Measurements from ENCODE around the gene KIF21B.

The KIF21B gene

DNA sequence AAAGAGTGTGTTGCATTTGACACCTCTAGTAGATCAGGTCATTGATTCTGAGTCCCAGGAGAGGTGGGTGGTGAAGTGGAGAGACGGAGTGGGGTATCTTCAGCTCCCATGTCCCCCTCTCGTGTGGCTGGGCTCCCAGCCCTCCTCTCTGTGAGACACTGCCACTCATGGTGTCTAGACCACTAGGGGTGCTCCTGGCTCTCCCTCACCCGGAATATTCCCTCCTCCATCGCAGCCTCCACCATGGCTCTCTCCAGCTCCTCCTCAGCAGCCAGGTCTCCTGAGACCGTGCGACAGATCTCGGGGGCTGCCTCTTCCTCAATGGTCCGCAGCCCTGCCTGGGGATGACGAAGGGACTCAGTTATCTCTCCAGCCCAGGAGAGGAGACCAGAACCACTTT lies 20.6 kb upstream of the KIF21B start:
- FAIRE-seq: no peak

DNA sequence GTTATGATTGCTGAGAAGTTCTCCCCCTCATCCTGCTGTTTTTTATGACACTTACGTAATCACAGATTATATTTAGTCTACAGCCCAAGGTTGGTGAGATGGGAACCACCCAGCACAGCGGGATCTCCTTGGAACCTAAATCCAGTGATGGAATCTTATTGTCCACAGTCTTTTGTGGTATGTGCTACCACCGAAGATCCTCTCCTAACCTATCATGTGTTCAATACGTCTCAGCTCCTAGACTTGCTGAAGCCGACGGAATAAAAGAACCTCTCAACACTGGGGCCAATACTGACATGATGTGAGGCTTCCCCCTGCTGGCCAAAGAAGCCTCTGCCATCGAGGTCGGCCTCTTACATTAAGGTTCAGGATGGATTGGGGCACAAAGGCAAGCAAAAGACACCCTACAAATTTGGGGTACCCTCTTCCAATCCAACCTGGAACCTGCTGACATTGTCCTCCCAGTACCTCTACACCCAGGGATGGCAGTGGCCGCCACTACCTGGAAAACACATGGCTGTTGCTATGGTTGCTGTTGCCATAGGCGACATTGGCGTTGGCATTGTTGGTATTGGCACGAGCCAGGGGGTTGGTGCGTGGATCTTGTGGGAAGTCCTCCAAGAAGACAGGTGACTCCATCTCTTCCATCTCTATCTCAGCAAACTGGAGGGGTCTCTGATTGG lies 19.4 kb upstream of the KIF21B start:
- peak; percentile 88 for FAIRE-seq

DNA sequence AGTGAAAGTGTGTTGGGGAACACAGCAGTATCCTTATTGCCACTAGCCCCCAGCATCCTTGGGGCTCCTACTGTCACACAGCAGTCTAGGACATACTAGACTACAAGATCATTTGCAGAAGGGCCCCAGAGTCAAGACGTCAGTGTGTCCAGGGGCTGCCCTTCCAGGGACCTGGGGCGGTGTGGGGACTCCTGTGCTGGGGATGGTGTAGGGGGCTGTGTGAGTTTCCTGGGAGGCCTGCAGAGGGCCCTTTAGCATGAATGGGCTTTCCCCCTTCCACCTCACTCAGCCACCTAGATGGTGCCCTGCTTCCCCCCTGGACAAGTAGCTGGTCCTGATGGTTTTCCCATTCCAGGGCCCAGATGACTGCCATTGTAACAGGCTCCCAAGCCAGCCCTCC lies 17.5 kb upstream of the KIF21B start:
- FAIRE-seq: no peak

DNA sequence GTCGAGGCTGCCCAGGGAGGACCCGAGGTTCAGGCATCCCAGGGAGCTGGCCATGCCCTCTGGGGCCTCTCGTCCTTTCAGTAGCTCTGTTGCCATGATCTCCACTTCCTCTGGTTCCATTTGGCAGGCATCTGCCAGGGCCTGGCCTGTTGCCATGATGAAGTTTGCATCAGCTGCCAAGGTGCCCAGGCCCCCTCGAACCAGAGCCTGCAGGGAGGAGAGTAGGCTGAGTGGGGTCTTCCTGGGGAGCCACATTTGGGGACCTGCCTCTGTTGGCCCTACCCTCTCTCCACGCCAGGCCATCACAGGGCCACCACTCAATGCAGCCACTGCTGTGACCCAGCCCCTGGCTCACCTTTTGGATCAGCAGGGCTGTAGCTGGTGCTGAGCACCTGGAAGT lies 16.4 kb upstream of the KIF21B start:
- no peak for FAIRE-seq

DNA sequence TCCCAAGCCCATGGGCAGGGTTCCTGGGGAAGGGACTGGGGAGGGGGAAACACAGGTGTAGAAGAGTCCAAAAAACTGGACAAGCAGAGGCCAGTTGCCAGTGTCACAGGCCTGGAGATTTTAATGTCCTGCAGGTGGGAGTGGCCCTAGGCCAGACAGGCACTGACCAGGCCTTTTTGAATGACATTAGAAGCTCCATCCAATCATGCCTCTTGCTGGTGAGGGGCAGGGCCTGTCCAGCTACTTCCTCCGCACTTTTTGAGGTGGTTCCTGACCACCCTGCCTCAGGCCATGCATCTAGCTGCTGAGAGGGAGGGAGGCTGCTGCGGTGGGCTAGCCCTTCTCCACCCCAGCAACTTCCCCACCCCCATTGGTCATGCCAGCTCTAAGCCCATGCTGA lies 15.9 kb upstream of the KIF21B start:
- no peak for FAIRE-seq

DNA sequence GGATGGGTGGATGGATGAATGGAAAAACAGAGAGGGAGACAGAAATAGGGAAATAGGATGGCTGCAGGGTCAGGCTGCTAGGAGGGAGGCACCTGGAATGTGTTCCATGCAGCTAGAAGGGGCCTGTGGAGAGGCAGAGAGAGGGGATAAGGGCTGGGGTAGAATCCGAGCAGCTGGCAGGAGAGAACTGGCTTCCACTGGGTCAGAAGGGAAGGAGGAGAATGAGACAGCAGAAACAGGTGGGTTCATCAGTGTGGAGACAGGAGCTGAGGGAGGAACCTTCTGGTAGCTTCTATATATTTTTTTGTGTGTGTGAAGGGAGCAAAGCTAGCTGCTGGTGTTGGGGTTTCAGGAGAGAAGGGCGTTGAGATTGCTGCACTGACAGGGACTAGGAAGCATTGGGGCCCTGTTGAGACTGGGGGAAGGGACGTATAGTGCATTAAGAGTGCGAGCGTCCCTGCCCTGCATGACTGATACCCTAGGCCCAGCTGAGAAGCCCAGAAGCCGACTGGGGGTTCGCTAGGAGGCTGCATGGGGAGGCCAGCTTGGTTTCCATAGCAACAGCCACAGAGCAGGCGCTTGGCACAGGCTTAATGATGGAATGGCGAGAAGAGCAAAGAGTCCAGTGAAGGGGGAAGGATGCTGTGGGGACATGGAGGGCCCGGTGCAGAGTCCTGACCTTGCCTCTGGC lies 14.8 kb upstream of the KIF21B start:
- no peak for FAIRE-seq

DNA sequence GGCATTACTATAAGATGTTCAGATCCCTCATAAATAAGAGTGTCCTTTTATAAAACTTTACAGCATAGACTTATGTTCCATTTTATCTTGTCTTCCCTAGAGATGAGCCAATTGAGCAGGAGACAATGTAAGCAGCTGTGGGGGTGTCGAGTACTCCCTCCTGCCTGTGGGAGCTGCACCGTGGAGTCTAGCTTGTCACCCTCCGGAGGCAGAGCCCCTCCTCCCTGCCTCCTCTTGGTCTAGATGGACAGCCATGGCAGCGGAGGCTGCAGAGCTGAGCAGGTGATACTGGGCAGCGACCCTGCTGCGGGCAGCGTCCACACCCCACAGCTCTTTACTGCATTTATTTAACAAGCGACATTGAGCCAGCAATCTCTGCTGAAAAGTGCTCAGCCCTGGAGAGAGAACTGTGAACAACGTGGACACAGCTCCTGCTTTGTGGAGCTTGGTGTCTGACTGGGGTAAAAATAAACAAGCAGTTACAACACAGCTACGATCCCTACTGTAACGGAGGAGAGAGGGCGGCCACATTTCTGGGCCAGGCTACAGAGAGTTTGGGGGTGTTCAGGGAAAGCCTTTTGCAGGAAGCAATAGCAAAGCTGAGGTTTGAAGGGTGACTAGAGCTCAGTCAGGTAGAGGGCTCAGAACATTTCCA lies 12.8 kb upstream of the KIF21B start:
- FAIRE-seq: no peak

DNA sequence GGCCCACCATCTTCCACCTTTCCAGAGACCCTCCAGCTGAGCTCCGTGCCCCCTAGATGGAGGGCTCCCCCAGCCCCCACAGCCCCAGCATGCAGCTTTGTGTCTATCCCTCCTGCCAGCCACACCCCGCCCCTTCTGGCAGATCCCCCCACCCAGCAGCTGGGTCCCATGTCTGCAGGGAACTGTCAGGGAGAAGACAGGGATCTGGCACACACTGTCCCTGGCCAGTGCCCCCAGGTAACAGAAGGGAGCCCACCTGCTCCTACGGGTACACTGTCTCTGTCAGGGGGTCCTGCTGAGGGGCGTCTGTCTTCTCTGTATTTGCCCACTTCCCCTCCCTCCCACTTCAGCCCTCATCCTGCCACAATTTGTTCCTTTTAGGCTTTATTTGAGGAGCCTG lies 11.2 kb upstream of the KIF21B start:
- no peak for FAIRE-seq

DNA sequence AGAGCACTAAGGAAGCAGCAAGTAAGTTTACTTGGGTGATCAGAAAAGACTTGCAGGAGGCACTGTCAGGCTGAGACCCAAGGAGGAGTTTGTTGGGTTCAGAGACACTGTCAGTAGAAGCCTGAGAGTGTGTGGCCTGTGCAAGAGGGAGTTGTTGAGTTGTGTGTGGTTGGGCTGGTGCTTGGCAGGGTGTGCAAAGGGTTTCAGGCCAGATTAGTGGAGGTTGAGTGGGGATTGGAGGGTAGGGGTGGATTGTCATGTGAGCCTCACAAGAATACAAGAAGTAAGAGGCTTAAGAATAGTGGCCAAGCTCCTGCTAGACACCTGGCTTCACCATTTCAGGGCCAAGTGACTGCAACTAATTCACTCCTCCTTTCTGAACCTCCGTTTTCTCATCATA lies 8.9 kb upstream of the KIF21B start:
- FAIRE-seq: no peak

DNA sequence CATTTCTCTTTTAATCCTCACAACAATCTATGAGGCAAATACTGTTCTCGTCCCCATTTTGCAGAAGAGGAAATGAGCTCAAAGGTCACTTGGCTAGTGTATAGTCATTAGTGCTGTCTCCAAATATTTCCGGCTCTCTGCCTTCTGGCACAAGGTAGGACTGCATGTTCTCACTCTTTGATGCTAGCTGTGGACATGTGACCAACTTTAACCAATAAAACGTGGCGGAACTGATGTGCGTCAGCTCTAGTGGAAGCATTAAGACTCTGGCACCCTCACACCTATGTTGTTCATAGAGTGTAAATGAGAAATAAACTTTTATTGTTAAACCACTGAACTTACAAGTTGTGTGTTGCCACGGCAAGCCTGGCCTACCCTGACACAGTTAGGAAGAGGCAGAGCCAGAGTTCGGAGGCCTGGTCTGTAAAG lies 5.0 kb upstream of the KIF21B start:
- no peak for FAIRE-seq

DNA sequence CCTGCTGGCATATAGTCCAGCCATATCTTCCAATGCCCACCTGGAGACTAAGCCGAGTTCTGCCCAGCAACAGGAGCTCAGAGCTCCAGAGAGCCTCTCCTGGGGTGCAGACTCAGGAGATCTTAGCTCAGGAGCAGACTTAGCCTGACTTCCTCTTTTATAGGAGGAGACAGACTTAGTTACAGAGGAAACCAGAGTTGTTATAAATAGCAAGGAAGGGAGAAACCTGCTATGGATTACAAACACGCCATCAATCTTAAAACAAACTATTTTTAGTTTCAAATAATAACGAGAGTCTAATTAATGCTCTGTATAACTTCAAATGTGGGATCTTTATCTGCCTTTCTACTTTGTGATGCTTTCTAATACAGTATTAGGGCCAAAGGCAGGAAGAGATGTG lies 3.3 kb upstream of the KIF21B start:
- no peak for FAIRE-seq

DNA sequence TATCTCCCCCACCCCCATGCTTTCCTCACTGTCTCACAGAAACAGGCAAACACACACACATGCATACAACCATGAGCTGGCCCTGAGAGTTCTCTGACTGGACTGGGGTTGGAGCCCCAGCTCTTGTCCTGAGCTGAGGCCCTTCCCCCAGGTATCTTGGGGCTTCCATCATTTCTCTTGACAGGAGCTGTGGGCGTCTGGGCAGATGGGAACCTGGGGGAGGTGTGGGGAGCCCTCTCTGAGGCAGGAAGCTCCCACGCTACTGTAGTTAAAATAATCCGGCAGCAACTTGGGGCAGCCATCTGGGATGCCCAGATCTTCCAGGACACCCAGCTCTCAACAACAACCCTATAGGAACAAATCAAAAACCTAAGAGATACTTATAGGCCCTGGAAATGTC lies 2.7 kb upstream of the KIF21B start:
- FAIRE-seq: no peak

DNA sequence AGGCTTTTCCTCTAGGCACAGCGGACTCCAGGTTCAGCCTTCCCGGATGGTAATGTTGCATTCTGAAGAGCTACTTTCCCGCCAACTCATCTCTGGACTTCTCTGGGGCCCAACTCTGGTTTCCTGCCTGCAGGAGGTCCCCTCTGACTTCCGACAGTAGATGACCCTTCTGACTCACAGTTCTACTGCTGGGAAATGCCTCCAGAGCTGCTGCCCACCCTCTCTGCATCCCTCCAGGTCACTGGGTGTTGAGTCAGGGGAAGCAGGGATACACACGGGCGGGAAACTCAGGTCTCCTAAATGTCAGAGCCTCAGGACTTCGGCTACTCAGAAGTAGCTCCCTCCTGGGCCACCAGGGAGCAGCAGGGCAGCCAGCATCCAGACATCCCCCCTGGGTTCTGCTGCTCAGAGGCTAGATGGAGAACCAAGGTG lies 2.1 kb upstream of the KIF21B start:
- no peak for FAIRE-seq

DNA sequence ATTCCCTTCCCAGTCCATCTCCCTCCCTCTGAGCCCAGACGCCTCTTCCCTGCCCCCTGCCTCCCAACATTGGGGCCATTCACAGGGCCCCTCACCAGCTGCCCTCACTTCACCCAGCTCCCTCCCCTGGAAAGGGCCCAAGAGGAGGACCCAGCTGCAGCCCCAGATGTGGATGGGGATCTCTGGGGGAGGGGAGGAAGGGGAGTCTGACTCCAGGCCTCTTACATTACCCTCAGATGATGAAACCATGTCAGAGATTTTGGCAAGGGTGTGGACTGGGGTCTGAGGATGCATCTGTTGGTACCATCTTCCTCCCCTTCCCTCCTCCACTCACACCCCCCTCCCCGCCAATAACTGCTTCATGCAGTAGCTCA lies 1.1 kb upstream of the KIF21B start:
- FAIRE-seq: no peak

DNA sequence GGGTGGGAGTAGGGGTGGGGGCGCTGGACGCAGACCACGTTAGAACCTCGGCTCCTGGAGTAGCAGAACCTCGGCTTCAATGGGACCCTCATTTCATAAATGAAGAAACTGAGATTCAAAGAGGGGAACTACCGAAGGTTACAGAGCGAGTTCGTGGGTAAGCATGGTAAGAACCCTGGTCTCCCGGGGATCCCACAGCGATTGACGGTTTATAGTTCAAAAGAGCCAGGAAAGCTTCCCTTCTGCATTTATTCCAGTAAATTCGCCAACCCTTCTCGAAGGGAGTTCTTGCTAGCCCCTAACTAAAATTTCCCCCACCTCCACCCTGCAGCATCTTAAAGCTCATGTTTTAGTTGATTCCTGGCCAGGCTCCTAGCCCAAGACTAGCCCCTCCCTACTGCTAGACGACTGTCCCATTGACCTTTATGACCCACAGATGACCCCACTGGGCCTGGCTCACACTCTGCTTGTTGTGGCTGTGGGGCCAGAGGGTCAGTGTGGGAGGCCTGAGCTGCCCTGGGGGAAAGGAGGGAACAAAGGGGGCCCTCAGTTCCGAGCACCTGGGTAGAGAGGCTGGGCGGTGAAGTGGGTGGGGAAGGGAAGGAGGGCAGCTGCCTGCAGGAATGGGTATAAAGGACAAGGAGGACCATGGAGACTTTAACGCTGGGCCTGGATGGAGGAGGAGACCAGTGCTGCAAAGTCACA lies 558 bp upstream of the KIF21B start:
- no peak for FAIRE-seq

DNA sequence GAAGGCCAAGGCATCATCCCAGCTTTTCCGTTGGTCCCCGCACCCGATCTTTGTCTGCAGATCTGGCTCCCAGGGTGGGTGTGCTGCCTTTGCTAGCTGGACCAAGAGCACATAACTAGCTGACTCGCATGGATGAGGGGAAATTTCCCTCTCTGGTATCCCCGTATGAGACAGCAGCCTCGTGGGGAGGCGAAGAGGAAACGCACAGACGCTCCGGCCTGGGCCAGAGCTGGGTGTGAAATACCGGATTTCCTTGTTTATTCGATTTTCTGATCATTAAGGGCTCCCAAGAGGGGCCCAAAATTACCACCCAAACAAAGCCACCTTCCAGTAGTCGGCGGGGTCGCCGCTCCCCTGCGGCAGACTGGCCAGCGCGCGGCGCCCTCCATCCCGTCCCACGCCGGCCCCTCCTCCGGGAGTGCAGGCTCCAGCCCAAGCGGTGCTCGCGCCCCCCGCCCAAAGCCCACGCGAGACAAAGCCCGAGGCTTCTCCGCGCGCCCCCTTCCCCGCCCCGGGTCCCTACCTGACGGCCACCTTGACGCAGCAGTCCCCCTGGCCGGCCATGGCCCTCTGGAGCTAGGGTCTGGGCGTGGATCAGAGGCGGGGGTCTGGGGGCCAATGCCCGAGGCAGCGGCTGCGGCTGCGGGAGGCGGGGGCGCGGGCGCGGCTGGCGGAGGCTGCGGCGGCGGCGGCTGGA lies 546 bp downstream of the KIF21B start:
- FAIRE-seq: no peak

DNA sequence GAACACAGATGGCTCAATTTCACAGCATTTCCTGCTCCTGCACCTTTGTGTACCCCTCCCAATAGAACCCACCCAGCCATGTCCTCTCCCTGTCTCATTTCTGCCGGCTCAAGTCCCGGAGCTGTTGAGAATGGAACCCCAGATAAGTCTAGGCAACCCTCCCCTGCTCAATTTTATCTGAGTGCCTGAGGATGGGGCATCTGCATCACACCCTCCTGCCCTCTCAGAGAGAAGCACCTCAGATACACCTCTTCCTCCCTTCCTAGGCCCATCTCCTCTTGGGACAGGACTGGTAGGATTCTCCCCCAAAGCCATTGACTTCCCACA lies 1.1 kb downstream of the KIF21B start:
- no peak for FAIRE-seq

DNA sequence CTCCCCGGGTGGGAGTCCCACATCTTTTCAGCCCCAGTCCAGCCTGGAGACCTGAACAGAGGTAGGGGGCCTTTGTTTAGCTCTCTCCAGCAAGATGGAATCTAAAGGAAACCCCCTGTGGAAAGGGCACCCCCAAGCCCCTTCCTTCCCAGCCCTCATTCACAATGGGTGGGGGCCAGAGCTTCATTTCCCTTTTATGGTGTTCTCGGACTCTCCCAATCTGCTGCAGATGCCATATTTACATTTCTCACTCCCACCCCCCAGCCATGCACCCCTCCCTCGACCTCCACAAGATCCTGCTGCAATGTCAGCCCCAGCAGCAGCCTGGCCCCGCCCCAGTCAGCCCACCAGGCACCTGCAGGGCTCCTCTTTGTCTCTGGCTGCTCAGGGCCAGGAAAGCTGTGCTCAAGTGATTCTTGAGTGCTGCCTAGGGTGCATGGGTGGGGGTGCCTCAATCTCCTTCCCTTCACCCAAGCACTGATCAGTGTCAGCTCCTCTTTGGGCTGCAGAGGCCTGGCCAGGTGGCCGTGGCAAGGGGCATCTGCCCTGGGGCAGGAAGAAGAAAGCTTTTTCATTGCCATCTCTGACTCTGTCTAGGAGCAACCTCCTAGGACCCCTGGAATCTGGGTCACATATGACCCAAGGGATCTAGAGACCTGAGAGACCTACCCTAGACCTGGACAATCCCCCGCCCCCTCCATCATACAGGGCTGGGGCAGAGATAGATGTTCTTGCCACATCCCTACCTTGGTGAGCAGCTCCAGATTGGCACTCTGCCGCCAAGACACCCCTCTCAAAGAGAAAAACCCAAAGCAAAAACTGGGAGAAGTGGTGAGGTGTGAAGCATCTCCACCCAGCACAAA lies 1.7 kb downstream of the KIF21B start:
- no peak for FAIRE-seq

DNA sequence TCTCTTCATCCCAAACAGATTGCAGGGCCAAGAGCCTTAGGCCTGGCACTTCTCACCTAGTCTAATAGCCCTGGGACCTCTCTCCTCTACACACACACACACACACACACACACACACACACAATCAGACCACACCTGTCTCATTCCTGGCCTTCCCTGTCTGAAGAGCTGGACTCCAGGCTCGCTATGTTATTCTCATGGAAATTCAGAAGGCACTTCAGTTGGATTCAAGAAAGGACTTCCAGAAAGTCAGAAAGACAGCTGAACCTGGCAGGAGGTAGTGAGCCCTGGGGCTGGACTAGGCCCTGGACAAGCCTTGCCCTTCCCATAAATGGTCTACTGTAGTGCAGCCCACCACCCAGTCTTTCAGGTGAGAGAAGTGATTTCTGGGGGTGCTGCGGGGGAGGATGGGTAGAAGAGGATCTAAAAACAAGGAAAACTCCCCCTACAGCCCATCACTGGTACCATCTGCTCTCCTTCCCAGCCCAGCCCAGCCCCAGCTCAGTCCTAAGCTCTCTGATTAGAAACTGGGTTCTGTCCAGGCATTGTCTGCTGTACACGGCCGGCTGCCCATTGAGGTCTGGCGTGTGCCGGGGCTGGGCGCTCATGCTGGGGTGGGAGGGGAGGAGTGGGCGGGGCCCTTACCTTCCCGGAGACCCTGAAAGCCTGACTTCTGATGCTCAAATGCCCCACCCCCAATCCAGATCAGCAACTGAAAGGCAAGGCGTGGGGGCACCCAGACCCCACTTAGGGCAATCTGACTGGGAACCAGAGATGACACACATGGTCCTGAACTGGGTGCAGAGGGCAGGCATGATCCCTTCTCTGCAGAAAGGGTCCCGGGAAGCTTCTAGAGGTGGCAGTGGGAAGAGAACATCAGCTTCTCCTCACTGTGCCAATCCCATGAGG lies 2.5 kb downstream of the KIF21B start:
- no peak for FAIRE-seq

DNA sequence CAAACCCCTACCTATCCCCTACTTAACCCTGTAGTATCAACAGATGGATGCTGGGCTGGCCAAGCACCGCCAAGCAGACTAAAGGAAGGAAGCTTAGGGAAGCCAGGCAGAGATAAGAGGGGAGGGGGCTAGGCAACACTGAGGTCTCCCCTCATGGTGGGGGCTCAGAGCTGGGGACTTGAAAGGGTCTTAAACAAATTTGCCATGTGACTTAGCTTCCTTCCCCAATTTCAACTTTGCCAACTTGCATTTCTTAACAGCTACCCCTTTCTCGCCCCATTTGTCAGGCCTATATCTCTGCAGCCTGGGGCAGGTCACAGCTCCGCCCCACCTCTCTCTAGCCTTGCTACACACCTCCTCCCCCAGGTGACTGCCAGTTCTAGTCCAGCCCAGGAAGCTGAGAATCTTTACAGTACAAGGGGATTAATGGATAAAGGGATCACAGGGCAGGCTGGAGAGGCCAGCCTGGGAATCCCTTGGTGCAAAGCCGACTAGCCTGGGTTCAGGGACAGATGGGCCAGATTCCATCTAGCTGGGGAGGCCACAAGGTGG lies 3.4 kb downstream of the KIF21B start:
- FAIRE-seq: no peak

Data from TTC549 (cell line).